HG03565 (cell line): ENCODE results near the gene FLNA.
"Not testable (repeated sequence)": the region's sequence is repeated elsewhere in the genome, so short reads cannot be mapped to it uniquely, and the experiment has no call there.

Experiments
- ATAC-seq: cut with Tn5 transposase; IDR thresholded peaks from one replicate; pipeline ENCODE4 v1.9.1; 2021; ENCODE audit warnings: mild to moderate bottlenecking, moderate library complexity; ENCODE audit not compliant: unreplicated experiment

Gene FLNA

GRCh38 chrX:154343620-154344019 lies 30.8 kb downstream of the FLNA start:
- ATAC-seq, result peak; percentile 31

- not testable (repeated sequence) for ATAC-seq
Observed at GRCh38 chrX:154343063-154343462, 31.4 kb downstream of the FLNA start.

GRCh38 chrX:154341399-154342298 lies 32.8 kb downstream of the FLNA start:
- ATAC-seq, result peak; percentile 59

GRCh38 chrX:154334496-154334895 lies 39.9 kb downstream of the FLNA start:
- ATAC-seq, result no peak

- ATAC-seq, result no peak
Observed at GRCh38 chrX:154333837-154334271, 40.6 kb downstream of the FLNA start.

GRCh38 chrX:154333116-154333515 lies 41.3 kb downstream of the FLNA start:
- no peak for ATAC-seq

- no peak for ATAC-seq
Observed at GRCh38 chrX:154332561-154332960, 41.9 kb downstream of the FLNA start.

GRCh38 chrX:154329294-154329693 lies 45.1 kb downstream of the FLNA start:
- no peak for ATAC-seq

GRCh38 chrX:154328646-154329045 lies 45.8 kb downstream of the FLNA start:
- ATAC-seq, result no peak

- no peak for ATAC-seq
Observed at GRCh38 chrX:154327038-154327820, 47.2 kb downstream of the FLNA start.

- ATAC-seq, result no peak
Observed at GRCh38 chrX:154325541-154325940, 48.9 kb downstream of the FLNA start.

- ATAC-seq, result no peak
Observed at GRCh38 chrX:154323537-154323936, 50.9 kb downstream of the FLNA start.

- no peak for ATAC-seq
Observed at GRCh38 chrX:154322890-154323289, 51.5 kb downstream of the FLNA start.

- ATAC-seq, result no peak
Observed at GRCh38 chrX:154321594-154321993, 52.8 kb downstream of the FLNA start.

GRCh38 chrX:154321152-154321551 lies 53.3 kb downstream of the FLNA start:
- ATAC-seq, result no peak

- ATAC-seq, result no peak
Observed at GRCh38 chrX:154320406-154320805, 54.0 kb downstream of the FLNA start.

- no peak for ATAC-seq
Observed at GRCh38 chrX:154317391-154317995, 56.9 kb downstream of the FLNA start.

GRCh38 chrX:154315416-154315815 lies 59.0 kb downstream of the FLNA start:
- ATAC-seq, result no peak

- no peak for ATAC-seq
Observed at GRCh38 chrX:154313147-154313546, 61.3 kb downstream of the FLNA start.

GRCh38 chrX:154312116-154312515 lies 62.3 kb downstream of the FLNA start:
- ATAC-seq, result no peak
